Activated CD8-positive, alpha-beta T cell treated with anti-CD3 and anti-CD28 coated beads for 36 hours (primary cell): Measurements from ENCODE around the gene SMIM10. TPM values are rescaled to one million over a fixed set of nuclear protein-coding genes. Genes with fewer than 3 reads are reported as not detected.

Source experiments
- ATAC-seq: fragments of 200-7000 bp; cut with Tn5 transposase; one replicate; pipeline ENCODE4 v1.10.0; 2021; ENCODE audit warnings: mild to moderate bottlenecking, moderate library complexity
- CTCF ChIA-PET: fragments of 350-600 bp; sonication (Branson Sonifier 250); formaldehyde crosslinking; loops from one replicate; lab custom pipeline; 2021; ENCODE audit warnings: antibody characterized with exemption; lab: Charles Lee
- POLR2A ChIA-PET: fragments of 350-600 bp; sonication (Branson Sonifier 250); formaldehyde crosslinking; loops from one replicate; lab custom pipeline; 2021; ENCODE audit warnings: antibody characterized with exemption; lab: Charles Lee
- DNase-seq: peaks from one replicate; pipeline ENCODE4 v3.0.0-alpha.2; 2020
- H3K27ac Mint-ChIP-seq: one replicate; pipeline ENCODE4 v1.8.0; 2021; ENCODE audit warnings: mild to moderate bottlenecking, mixed read lengths
- H3K27me3 Mint-ChIP-seq: one replicate; pipeline ENCODE4 v1.8.0; 2021; ENCODE audit warnings: mixed read lengths
- H3K36me3 Mint-ChIP-seq: one replicate; pipeline ENCODE4 v1.8.0; 2021; ENCODE audit warnings: low read depth, mixed read lengths
- H3K4me1 Mint-ChIP-seq: one replicate; pipeline ENCODE4 v1.8.0; 2021; ENCODE audit warnings: low read depth, mixed read lengths
- H3K4me3 Mint-ChIP-seq: one replicate; pipeline ENCODE4 v1.8.0; 2021; ENCODE audit warnings: mild to moderate bottlenecking, moderate library complexity, mixed read lengths
- H3K9me3 Mint-ChIP-seq: one replicate; pipeline ENCODE4 v1.8.0; 2021; ENCODE audit warnings: mixed read lengths
- intact Hi-C: fragments of 100-400 bp; cut with micrococcal nuclease; formaldehyde crosslinking; loops from one replicate; pipeline ENCODE4 v1.10.0; 2022
- total RNA-seq, 2 experiments: library from RNA; stranded (reverse); gene quantifications; one replicate each; pipeline ENCODE4 v1.2.3, GENCODE V29; 2021
- TF ChIP-seq, protein P1 (sequence below): fragments of 200-600 bp; IDR thresholded peaks from one replicate; pipeline ENCODE4 v1.8.0; 2022; ENCODE audit warnings: antibody characterized with exemption, mild to moderate bottlenecking

Gene SMIM10
- total RNA-seq, 2 experiments from 2014 or later, result 1.7 to 2.1 TPM

GRCh38 chrX:134982748-134983147 is 8.0 kb upstream of the SMIM10 start:
- Mint-ChIP-seq H3K4me1 (no peaks in the 10 kb centered on the region), H3K27ac (no peak overlapping the region), H3K4me3 (no peak overlapping the region), H3K9me3 (no peaks in the 10 kb centered on the region), H3K27me3 (peaks cover 8% of the 10 kb centered on the region), H3K36me3 (no peaks in the 10 kb centered on the region)
- TF ChIP-seq, protein P1, sequence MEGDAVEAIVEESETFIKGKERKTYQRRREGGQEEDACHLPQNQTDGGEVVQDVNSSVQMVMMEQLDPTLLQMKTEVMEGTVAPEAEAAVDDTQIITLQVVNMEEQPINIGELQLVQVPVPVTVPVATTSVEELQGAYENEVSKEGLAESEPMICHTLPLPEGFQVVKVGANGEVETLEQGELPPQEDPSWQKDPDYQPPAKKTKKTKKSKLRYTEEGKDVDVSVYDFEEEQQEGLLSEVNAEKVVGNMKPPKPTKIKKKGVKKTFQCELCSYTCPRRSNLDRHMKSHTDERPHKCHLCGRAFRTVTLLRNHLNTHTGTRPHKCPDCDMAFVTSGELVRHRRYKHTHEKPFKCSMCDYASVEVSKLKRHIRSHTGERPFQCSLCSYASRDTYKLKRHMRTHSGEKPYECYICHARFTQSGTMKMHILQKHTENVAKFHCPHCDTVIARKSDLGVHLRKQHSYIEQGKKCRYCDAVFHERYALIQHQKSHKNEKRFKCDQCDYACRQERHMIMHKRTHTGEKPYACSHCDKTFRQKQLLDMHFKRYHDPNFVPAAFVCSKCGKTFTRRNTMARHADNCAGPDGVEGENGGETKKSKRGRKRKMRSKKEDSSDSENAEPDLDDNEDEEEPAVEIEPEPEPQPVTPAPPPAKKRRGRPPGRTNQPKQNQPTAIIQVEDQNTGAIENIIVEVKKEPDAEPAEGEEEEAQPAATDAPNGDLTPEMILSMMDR, result no peak
- ATAC-seq (no peak), DNase-seq (no peak)
- intact Hi-C loops, result no loop called here
- ChIA-PET CTCF (no interaction called here), POLR2A (no interaction called here)

- intact Hi-C loops, result no loop called here
- POLR2A ChIA-PET, result no interaction called here
- H3K9me3 Mint-ChIP-seq, result no peaks in the 10 kb centered on the region
- no peaks in the 10 kb centered on the region for H3K36me3 Mint-ChIP-seq
- TF ChIP-seq, protein P1, result no peak
- ATAC-seq (no peak), DNase-seq (no peak)
- H3K27ac Mint-ChIP-seq, result no peak overlapping the region
- CTCF ChIA-PET, result interaction anchor here (1.1 kb wide), 1 partner anchor 20 kb away, joined by 3 read pairs; no protein-coding TSS in a partner anchor
- H3K4me1 Mint-ChIP-seq, result peaks cover 3% of the 10 kb centered on the region
- H3K27me3 Mint-ChIP-seq, result peaks cover 16% of the 10 kb centered on the region
- H3K4me3 Mint-ChIP-seq, result no peak overlapping the region
Observed at GRCh38 chrX:134985479-134985878, 5.3 kb upstream of the SMIM10 start.

DNA sequence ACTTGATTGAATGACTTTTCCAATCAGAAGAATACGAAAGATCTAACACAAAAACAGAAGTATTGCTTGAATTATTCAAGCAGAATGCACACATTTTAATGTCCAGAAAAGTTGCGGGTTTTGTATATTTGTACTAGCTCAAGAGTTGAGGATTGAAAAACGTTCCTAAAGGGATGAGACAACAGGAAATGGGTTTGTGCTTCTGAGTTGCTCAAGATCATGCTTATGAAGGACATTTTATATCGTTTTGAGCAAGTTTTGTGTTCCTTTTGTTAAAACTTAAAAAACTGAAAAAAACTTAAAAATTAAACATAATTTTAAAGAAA is 353 bp upstream of the SMIM10 start:
- intact Hi-C loops, result no loop called here
- H3K27me3 Mint-ChIP-seq, result peaks cover 16% of the 10 kb centered on the region
- no peaks in the 10 kb centered on the region for H3K36me3 Mint-ChIP-seq
- H3K9me3 Mint-ChIP-seq, result no peaks in the 10 kb centered on the region
- POLR2A ChIA-PET, result no interaction called here
- no peak for ATAC-seq
- peak overlapping the region; percentile 77 for H3K4me3 Mint-ChIP-seq
- peak overlapping the region; percentile 36 for H3K27ac Mint-ChIP-seq
- TF ChIP-seq, protein P1, result no peak
- CTCF ChIA-PET, result interaction anchor here (2.1 kb wide), 1 partner anchor 25 kb away, joined by 5 read pairs; no protein-coding TSS in a partner anchor
- H3K4me1 Mint-ChIP-seq, result peaks cover 12% of the 10 kb centered on the region
- DNase-seq, result no peak

- intact Hi-C loops, result no loop called here
- ATAC-seq (no peak), DNase-seq (no peak)
- Mint-ChIP-seq H3K4me1 (no peaks in the 10 kb centered on the region), H3K27me3 (peaks cover 3% of the 10 kb centered on the region), H3K27ac (no peak overlapping the region), H3K9me3 (no peaks in the 10 kb centered on the region), H3K36me3 (no peaks in the 10 kb centered on the region), H3K4me3 (no peak overlapping the region)
- ChIA-PET POLR2A (no interaction called here), CTCF (no interaction called here)
- TF ChIP-seq, protein P1, result no peak
Observed at GRCh38 chrX:134997646-134998045, 6.9 kb downstream of the SMIM10 start.

DNA sequence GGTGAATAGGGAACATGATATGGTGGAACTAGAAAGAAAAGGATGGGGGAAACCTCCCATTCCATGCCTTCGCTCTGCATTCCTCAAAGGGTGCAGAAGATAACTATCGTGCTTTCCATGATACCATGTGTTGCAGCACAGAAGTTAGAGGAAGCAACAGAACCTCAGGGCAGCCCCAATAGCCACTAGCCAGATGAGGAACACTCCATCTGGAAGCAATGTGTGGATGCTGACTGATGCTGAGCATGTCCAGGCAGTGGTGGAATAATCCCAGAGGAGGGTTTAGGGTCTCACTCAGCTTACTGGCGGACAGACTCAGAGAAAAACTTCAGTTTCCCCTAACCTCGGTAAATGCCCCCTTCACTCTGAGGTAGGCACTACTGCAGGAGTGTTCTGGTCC is 7.5 kb downstream of the SMIM10 start:
- CTCF ChIA-PET, result no interaction called here
- DNase-seq, result no peak
- no peaks in the 10 kb centered on the region for H3K4me1 Mint-ChIP-seq
- intact Hi-C loops, result no loop called here
- TF ChIP-seq, protein P1, result no peak
- H3K27ac Mint-ChIP-seq, result no peak overlapping the region
- H3K4me3 Mint-ChIP-seq, result no peak overlapping the region
- POLR2A ChIA-PET, result no interaction called here
- ATAC-seq, result no peak
- H3K9me3 Mint-ChIP-seq, result no peaks in the 10 kb centered on the region
- H3K36me3 Mint-ChIP-seq, result no peaks in the 10 kb centered on the region
- H3K27me3 Mint-ChIP-seq, result peaks cover 3% of the 10 kb centered on the region
